Activated CD8-positive, alpha-beta memory T cell treated with anti-CD3 and anti-CD28 coated beads for 24 hours (primary cell): ENCODE data around the gene TSKS.

Experiments
- DNase-seq: peaks from one replicate; pipeline ENCODE4 v3.0.0-alpha.2; 2020

TSKS gene

DNA sequence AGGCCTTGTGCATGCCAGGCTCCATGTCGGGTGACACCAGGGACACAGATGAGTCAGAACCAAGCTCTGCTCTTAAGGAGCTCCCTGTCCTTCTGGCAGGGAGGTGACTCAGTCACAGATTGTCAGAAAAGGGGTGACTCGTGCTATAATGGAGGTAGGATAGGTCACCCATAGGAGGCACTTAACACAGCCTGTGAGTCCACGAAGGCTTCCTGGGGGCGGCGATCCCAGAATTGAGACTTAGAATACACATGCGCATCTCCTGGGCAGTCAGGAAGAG is 30.4 kb upstream of the TSKS start:
- no peak for DNase-seq

DNA sequence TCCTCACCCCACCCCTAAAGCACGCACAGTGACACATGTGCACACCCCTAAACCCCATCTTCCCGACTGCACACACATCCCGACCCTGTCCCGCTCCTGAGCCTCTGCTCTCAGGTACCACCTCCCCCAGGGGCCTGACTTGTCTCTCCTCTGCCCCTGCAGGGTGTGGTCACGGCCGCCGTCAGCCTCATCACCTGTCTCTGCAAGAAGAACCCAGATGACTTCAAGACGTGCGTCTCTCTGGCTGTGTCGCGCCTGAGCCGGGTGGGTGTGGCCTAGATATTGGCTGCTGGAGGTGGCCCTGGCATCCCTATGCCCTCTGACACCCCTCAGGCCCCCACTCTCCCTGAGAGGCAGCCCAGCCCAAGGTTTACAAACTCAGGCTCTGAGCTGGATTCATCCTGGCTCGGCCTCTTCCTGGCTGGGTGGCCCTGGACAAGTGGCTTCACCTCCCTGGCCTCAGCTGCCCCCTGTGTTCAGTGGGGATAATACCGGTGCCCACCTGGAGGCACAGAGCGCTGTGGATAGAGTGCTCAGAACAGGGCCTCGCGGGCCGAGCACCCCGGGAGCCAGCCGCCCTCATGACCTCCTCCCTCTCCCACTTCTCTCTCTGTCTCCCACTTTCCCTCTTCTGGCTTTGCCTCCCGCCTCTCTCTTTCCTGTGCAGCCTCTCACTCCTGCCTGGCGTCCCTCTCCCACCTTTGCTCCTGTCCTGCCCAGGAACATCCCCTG is 29.9 kb upstream of the TSKS start:
- no peak for DNase-seq

DNA sequence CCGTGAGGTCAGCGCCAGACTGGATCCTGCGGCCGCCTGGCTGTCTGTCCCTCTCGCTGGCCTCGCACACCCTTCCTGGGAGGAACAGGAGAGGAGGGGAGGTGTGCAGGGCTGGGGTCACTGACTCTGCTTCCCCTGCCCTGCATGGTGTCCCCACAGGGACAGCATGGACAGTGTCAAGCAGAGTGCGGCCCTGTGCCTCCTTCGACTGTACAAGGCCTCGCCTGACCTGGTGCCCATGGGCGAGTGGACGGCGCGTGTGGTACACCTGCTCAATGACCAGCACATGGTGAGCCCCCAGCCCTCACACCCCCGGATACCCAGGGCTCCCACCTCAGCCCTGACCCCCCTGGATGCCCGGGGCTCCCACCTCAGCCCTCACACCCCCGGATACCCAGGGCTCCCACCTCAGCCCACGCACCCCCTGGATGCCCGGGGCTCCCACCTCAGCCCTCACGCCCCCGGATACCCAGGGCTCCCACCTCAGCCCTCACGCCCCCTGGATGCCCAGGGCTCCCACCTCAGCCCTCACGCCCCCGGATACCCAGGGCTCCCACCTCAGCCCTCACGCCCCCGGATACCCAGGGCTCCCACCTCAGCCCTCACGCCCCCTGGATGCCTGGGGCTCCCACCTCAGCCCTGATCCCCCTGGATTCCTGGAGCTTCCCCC is 28.8 kb upstream of the TSKS start:
- no peak for DNase-seq

- DNase-seq = no peak
Measured at GRCh38 chr19:49790866-49791265, 27.8 kb upstream of the TSKS start.

- DNase-seq = no peak
Measured at GRCh38 chr19:49788857-49789256, 25.8 kb upstream of the TSKS start.

- no peak for DNase-seq
Measured at GRCh38 chr19:49787746-49788145, 24.6 kb upstream of the TSKS start.

DNA sequence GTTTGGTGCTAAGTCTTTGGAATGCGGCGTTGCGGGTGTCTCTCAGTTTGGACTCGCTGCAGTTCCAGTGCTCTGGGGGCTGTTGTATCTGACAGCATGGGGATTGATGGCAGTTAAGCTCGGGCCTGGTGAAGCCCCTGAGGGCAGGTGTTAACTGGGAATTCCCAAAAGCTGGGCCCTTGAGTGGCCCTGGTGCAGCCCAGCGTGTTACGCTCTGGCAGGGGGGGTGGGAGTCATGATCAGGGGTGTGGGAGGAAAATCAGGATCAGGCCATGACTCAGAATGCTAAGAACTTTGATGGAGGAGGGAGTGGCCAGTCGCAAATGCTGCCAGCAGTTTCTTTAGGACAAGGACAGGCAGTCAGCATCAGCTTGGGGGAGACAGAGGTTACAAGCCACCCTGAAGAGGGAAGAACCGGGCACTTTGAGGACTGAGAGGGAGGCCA is 23.3 kb upstream of the TSKS start:
- no peak for DNase-seq

- no peak for DNase-seq
Measured at GRCh38 chr19:49782515-49782914, 19.4 kb upstream of the TSKS start.

DNA sequence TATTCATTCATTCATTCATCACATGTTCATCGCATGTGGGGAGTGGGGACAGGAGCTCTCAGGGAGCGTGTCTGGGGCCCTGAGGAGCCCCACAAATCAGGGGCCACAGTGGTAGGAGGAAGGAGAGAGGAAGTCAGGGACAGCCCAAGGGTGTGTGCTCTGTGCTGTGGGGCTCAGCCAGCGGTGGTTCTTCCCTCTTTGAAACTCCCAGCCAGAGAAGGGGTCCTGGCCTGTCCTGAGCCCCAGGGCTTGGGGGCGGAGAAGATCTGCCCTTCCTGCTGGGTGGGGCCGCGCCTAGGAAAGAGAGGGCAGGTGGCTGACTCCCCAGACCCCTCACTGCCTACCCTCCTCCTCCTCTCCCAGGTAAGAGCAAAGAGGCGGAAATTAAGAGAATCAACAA is 18.3 kb upstream of the TSKS start:
- no peak for DNase-seq

- DNase-seq = no peak
Measured at GRCh38 chr19:49780861-49781260, 17.8 kb upstream of the TSKS start.

DNA sequence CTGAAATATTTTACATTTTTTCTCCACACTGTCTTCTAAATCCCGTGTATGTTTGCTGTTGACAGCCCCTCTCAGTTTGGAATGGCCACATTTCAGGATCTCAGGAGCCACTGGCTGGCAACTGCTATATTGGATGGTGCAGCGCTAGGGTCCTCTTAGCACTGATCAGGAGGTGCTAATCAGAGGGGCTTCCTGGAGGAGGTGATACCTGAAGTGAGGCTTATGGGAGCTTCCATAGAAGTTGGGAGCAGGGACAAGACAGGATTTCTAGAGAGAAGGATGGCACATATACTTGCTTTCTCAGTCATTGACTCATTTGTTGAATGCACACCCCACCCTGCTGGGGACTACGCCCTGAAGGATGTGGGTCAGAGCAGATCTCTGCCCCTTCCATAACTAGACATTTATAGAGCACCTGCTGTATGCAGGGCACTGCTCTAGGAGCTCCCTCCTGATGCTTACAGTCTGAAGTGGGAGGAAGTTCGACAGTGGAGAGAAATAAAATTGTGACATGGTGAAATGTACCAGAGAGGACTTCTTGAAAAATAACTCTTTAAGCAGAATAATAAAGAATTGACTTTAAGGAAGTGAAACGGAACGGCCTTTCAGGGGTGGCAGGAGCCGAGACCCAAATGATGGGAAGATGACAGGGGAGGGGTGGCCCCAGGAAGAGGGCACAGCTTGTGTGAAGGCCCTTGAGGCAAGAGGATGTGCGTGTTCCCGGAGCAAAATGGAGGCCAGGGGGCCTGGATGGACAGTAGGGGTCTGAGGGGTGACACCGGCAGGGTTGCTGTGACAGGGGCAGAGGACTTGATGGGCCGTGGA is 16.8 kb upstream of the TSKS start:
- no peak for DNase-seq

DNA sequence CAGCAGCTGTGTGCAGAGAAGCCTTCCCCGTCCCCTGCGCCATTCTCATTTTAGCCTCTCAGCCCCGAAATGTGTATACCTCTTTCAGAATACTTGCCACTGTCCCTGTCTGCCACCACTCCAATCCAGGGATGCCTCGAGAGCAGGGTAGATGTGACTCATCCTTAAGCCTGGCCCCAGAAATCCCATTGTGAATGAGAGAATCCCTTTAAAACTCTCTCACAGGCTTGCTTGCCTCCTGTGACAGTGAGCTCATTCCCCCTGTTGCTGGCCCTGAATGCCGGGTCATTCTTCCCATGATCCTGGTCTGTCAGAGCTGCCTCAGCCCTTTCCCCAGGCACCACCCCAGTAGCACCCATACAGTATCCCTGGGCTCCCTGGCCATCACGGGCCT is 13.3 kb upstream of the TSKS start:
- no peak for DNase-seq

- DNase-seq = no peak
Measured at GRCh38 chr19:49775742-49776370, 12.8 kb upstream of the TSKS start.

DNA sequence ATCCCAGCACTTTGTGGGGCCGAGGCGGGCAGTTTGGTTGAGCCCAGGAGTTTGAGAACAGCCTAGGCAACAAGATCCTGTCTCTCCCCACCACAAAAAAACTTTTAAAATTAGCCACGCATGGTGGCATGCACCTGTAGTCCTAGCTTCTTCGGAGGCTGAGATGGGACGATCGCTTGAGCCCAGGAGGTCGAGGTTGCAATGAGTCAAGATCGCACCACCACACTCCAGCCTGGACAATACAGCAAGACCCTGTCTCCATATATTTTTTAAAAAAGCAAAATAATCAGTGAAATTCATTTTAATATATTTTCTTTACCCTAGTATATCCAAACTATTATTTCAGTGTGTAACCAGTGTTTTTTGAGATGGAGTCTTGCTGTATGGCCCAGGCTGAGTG is 11.9 kb upstream of the TSKS start:
- no peak for DNase-seq

DNA sequence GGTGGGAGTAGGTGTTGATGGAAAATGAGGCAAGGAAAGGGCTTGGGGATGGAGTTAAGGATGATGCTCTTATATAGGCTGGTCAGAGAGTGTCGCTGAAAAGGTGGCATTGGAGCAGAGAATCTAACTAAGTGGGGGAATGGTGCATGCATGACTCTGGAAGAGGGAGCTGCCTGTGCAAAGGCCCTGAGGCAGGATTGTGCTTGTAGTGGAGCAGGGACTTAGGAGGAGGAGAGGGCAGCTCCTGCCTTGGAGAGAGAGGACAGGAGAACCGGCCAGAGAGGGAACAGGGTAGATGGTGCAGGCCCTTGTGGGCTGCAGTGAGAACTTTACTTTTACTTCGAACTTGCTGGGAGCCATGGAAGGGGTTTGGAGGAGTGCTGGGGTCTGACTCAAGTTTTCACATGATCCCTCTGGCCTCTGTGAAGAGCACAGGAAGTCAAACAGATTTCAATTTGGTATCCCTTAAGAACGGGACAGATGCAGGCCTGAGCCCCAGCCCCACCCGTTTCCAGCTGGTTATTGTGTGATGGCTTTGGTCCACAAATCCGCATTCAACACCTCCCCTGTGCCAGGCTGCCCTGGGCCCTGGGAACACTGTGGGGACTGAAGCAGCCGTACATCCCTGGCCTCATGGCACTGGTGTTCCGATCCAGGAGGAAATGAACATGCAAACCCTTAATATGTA is 10.7 kb upstream of the TSKS start:
- DNase-seq = no peak

DNA sequence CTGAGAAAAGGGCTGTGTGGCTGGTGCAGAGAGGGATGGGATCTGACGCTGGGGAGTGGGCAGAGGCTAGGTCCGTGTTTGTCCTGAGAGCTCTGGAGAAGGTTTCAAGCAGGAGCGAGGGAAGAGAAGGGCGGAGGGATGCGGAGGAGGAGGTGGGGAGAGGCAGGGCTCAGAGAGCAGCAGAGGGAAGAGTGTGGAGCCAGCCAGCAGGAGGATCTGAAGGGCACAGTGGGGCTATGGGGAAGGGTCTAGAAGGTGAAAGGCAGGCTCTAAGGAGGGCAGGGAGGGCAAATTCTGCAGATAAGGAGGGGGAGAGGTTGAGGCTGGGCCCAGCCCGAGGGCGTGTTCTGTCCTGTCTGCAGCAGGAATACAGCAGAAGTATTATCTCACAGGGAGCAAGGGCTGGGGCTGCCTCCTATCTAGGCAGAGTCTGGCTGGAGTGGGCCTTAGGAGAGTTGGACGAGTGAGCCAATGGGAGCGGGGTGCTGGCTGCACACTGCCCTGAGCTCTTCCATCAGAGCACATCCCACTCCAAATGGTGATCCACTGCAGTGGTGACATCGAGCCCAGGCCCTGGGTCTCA is 9.8 kb upstream of the TSKS start:
- DNase-seq = no peak

DNA sequence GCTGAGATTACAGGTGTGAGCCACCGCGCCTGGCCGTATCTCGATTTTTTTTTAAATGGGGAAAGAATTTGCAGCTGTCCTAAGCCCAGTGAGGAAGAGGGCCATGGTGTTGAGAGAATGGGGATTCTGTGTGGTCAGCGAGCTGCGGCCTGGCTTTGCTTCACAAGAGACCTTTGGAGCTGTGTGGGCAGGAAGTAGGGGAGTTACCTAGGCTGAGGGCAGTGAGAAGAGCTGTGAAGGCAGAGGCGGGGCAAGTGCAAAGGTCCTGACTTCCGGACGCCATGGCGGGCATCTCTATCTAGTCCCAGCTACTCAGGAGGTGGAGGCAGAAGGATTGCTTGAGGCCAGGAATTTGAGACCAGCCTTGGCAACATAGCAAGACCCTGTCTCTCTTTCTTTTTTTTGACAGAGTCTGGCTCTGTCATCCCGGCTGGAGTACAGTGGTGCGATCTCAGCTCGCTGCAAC is 8.6 kb upstream of the TSKS start:
- no peak for DNase-seq

DNA sequence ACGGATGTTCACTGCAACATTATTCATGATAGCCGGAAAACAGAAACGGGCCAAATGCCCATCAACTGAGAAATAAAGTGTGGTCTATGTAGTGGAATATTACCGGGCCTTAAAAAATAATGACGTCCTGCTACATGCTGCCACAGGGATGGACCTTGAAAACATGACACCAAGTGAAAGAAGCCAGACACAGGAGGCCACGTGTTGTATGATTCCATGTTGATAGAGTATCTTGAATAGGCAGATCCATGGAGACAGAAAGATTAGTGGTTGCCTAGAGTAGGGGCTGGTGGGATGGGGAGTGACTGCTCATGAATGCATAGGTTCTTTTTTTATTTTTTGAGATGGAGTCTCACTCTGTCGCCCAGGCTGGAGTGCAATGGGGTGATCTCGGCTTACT is 7.4 kb upstream of the TSKS start:
- DNase-seq = no peak

DNA sequence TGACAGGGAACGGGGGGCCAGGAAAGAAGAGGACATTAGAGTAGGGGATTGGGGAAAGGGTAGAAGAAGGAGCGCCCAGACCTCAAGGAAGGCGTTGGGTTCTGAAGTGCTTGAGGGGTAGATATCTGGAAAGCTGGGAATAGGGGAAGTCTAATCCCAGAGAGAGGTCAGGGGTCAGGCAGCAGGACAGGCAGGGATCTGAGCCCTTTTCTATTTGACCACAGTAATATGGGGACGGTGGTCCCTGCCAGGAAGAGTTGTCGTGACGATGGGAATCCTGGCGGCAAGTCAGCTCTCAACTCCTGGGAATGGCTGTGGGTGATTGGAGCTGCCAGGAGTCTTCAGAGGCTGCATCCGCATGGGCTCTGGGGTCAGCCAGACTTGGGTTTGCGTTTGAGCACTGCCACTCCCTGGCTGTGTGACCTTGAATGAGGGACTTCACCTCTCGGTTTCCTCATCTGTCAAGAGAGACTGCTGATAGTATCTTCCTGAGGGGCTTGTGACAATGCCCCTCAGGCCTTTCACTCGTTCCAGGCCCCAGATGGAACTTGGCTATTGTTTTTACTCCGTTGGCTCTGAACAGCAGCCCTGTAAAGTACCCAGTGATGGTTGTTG is 5.0 kb upstream of the TSKS start:
- DNase-seq = no peak

DNA sequence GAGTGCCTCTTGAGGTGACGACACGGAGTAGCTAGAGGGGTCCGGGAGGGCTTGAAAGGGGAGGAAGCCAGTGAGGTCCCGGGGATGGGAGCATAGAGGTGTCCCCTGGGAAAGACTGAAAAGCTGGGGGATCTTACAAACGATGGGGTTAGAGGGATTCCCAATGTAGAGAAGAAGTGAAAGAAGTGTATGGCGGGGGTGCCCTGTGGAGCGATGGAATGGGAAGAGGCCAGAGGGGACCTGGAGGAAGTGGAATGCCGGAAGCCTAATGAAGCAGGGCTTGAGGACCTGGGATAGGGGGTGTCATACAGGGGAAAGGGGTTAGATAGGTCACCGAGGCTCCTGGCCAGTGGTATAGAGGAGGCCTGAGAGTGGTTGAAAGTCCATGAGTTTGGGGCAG is 4.3 kb upstream of the TSKS start:
- DNase-seq = no peak

- no peak for DNase-seq
Measured at GRCh38 chr19:49766930-49767299, 3.8 kb upstream of the TSKS start, which contains the start of gene AP2A1. Gene AP2A1 (plus strand): TSS chr19:49767001. CDS start chr19:49767134, 133 bp downstream.
